DMS153 treated with DMSO at 0.1 percent for 48 hours (cell line): Measurements from ENCODE around the gene ENO1.

Experiments used
- DNase-seq: peaks from one replicate; lab custom pipeline; 2025; ENCODE audit not compliant: unreplicated experiment; lab: John Stamatoyannopoulos, UW

ENO1 gene

DNA sequence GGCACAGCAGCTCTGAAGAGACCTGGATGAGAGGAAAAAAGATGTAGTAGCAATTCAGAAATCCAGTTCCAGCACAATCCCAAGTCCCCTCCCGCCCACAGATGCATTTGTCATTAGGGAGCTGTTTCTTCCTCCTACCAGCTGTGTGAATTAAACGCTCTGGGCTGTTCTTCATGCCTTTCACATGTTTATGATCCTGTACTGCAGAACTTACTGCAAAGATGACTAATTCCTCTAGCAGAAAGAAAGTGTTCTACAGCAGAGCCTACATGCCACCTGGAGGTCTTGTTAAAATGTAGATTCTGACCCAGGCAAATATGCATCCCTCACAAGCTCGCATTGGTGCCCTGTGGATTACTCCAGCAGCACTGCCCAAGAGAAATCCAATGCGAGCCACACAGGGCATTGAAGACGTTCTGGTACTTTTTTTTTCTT is 6.5 kb downstream of the ENO1 start:
- no peak for DNase-seq

DNA sequence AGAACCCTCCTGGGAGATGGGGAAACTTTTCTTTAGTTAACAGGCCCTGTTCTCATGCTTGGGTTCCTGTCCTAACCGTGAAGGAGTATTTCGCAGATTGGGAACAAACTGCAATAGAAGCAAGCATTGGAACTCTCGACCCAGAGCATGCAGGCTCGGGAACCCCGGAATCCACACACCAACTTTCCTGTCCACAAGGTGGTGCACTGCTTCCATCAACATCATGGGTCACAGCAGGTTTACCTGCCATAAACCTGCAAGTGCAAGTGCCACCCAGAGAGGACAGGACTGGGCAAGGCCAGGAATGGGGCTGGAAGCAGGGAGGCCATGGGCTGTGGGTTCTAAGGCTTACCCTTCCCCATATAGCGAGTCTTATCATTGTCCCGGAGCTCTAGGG is 6.9 kb downstream of the ENO1 start:
- no peak for DNase-seq

DNA sequence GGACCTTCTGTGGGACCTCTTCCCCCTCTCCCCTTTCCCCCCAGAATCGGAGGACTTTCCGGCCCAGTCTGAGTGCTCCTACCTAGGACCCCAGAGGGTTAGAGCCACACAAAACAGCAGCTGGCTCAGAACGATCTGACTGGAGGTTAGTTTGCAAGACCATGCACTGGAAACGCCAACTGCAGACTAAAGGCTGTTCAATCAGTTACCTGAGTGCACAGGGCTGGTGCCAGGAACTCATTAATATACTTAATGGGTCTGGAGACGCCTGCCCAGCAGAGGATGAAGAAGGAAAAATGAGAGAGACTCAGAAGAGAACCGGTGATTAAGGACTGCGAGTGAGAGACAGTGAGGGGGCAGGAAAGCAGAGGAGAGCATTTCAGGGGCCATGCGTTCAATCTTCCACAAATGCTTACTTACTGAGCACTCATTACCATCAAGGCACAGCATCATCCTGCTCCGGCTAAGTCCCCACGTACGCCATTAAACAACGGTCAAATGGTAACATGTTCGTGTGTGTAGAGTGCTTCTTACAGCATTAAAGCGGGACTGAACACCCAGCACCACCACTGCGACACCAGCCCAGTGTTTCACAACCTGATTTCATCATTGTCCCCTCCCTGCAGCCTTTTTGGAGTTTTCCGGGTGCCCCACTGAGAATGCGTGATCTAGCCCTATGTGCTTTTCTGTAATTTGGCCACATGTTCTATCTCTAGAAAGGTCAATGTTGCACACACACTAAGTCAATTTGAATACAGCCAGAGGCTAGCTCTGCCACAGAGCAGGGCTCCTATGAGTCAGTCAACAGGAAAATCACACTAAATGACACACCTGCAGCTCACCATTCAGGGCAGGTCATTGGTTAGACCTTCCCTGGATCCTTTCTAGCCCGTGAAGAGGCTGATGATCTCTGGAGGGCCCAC is 7.6 kb downstream of the ENO1 start:
- DNase-seq, result no peak

DNA sequence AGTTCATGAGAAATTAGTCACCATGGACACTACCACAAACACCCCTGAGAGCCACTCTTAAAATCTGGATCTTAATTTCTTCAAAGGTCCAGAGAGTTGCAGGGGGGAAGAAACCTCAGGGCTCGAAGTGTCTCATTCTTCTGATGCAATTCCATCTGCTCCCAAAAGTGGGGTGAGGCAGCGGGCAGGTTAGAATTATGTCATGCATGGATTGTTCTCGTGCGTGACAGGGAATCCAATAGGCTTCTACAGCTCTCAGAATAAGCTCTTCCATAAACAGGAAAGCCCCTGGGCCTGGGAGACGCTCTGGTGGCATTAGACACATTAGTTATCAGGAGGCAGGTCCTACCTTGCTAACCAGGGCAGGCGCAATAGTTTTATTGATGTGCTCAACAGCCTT is 8.4 kb downstream of the ENO1 start:
- DNase-seq, result no peak

DNA sequence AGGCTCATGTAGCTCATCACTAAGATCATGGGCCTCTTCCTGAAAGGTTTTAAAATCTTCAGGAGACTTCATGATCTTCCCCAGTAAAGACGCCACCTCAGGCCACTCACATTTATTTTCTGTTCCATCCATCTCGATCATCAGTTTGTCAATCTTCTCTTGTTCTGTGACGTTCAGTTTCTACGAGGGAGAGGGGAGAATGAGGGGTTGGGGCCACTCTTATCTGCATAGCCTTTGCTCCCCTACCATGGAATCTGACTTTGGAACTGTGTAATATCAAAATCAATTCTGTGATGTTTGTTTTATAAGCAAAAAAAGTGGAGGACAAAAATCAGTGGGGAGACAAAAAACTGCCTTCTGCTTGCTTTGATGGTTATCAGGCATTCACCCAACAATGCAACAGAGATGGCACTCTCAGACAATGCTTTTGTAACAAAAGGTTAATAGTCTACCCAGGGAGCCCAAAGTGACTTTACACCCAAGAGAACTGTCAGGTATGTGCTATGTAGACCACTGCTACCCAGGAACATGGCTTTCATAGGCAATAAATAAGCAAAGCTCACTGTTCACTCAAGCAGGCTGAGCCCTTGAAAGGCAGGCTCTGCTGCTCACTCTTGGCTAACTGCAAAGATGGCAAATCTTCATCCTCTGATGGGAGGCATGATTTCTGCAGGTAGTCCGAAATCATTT is 10.5 kb downstream of the ENO1 start:
- no peak for DNase-seq

DNA sequence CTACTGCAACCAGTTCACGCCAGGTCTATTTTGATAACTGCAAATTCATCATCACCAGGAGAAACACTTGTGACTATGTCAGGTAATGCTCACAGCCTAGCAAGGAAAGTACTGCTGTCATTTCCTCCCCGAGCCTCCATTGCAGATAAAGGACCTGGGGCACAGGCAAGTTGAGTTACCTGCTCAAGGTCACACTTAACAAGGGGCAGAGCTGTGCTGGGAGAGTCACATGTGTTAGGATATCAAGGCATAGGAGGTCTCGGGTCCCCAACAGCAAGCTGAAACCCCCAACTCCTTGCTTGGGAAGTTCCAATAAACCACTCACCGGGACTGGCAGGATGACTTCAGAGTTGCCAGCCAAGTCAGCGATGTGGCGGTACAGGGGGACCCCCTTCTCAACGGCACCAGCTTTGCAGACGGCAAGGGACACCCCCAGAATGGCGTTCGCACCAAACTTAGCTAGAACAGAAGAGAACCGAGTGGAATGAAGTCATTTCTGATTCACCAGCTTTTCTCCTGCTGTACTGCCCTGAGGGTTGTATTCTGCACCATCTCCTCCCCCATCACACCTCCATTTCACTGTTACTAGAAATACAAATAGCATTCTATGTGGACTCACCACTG is 11.6 kb downstream of the ENO1 start:
- no peak for DNase-seq

DNA sequence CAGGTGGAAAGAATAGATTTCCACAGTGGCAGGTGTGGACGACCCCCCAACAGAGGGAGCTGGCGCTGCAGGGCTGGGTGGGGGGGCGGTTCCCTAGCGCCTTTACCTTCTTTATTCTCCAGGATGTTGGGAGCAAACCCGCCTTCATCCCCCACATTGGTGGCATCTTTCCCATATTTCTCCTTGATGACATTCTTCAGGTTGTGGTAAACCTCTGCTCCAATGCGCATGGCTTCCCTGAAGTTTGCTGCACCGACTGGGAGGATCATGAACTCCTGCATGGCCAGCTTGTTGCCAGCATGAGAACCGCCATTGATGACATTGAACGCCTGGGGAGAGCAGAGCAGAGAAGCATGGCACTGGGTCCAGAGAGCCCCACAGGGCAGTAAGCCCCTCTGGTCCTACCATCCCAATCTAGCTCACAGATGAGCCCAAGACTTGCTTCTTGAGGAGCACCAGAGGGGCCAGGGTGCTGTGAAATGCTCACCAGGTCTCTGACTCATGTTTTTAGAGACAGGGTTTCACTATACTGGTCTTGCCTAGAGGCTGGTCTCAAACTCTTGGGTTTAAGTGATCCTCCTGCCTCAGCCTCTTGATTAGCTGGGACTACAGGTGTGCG is 12.2 kb downstream of the ENO1 start:
- DNase-seq, result no peak

DNA sequence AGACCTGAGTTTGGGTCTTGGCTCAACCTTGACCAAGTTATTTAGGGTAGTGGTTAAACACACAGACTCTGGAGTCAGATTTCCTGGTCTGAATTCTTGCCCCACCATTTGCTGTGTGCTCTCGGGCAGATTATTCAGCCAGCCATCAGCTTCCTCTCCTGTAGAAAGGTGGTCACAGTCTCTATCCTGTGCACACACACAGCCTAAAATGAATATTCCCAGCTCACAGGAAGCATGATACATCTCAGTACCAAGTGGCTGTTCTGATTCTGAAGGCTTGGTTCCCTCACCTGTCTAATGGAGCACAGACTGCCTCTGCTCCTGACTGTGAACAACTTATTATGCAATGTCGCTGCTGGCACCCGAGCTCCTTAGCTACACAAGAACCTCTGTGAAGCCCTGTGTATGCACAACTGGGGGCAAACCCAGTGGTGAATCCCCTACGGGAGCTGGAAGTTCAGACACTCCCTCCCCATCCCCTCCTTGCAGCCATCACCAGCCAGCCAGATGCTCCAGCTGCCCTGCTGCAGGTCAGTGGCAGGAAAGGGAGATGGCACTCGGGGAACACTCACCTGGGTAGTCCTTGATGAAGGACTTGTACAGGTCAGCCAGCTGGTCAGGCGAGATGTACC is 13.7 kb downstream of the ENO1 start:
- no peak for DNase-seq

DNA sequence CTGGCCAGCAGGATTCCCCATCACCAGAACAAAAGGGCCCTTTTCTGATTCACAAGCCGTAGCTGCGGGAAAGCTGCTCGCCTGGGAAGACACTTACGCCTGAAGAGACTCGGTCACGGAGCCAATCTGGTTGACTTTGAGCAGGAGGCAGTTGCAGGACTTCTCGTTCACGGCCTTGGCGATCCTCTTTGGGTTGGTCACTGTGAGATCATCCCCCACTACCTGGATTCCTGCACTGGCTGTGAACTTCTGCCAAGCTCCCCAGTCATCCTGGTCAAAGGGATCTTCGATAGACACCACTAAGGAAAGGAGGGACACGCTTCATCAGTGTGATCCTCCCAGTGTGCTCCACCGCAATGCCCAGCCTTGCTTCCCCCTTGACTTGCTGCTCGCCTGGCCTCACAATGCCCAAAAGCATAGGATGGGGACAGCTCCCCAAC is 14.7 kb downstream of the ENO1 start:
- DNase-seq, result no peak

DNA sequence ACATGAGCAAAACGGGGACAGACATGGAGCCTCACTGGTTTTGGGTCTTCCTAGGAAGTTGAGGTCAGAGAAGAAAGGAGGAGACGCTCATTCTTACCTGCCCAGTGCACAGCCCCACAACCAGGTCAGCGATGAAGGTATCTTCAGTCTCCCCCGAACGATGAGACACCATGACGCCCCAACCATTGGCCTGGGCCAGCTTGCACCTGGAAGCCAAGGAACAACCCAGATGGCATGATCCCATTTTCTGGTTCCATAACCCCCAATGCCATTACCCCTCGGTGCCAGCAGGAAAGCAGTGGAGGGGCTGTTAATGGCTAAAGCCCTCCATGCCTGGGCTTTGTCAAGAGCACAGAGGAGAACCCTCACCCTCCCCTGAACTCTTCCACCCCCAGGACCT is 15.3 kb downstream of the ENO1 start:
- DNase-seq, result no peak

DNA sequence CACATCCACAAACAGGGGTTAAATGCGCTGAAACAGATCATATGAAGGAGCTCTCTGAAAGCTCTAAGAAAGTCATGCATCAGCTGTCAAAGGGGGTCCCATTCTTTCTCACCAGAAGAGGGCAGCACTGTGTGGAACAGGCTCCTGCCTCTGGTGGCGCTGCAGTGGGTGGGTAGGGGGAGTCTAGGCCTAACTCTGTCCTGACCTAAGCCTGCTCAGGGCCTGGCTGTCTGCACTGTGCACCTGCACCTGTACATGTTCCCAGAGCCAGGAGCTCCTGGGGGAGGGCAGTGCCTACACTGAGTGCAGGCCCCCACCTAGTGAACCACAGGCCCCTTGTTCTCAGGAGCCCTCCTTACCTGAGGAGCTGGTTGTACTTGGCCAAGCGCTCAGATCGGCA is 16.0 kb downstream of the ENO1 start:
- DNase-seq, result no peak

DNA sequence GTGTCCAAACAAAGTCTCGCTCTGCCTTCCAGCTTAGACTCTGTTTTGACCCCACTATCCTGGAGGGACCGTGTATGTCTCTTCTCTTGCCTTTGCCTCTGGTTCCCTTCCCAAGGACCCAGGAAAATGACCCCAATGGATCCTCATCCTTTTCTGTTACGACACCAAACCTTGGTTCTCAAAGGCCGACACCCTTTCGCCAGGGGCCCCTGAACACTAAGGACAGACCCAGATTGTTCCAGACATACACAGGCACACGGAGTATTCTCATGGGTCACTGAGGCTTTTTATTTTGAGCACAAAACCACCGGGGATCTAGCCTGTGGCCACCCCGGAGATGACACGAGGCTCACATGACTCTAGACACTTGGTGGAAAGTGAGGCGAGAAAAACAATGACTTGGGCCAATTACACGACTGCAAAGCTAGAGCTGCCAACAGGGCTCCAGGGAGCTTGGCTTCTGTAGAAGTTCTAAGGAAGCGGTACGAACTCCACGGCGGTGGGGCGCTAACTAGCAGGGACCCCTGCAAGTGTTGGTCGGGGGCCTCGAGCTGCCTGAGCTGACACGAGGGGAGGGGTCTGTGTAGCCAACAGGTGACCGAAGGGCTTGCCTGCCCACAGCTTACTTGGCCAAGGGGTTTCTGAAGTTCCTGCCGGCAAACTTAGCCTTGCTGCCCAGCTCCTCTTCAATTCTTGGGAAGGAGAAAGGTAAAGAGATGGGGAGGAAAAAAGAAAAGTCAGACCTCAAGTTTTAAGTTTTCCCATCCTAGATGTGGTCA is 17.6 kb downstream of the ENO1 start:
- no peak for DNase-seq

DNA sequence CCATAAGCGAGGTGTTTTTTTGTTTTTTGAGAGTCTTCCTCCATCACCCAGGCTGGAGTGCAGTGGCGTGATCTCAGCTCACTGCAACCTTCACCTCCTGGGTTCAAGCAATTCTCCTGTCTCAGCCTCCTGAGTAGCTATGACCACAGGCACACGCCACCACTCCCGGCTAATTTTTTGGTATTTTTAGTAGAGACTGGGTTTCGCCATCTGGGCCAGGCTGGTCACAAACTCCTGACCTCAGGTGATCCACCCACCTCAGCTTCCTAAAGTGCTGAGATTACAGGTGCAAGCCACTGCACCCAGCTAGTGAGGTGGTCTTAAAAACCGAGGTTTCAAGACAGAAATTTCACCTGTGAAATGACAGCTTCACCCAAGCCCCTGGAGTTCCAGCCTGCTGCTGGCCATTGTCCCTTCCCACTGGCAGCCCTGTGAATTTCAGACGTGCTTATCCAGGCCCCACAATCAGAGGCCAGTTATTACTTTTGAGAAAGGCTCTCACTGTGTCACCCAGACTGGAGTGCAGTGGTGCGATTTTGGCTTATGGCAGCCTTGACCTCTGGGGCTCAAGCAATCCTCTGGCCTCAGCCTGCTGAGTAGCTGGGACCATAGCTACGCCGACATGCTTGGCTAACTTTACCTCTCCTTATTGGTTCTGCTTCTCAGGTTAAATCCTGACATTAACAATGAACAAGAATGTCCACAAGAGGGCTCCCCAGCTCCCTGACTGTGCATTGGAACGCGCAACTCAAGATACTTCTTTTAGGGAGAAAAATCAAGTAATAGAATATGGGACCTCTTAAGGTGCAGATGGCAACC is 19.4 kb downstream of the ENO1 start:
- peak; percentile 70 for DNase-seq

DNA sequence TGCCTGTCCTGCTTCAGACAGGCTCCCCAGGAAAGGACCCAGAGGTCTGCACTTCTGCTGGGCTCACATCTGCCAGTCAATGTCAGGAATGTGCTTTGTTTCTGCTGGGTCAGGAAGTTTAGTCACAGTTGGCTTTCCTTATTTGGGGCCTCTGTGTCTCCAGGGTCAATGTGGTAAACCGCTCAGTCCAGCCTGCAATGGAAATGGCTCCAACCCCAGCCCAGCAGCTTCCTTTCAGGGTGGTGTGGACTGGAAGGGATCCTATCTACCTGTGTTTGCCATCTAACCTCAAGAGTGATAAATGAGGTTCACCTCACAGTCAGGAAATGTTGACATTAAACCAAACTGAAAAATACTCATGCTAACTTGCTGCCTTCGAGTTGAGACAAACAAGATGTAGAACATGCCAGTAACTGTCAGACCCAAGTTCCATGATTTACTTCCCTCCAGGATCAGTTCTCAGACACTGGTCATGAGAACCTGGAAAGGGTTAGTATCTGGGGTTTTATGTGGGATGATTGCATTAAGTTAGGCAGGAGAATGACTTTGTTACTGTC is 20.3 kb downstream of the ENO1 start:
- no peak for DNase-seq

DNA sequence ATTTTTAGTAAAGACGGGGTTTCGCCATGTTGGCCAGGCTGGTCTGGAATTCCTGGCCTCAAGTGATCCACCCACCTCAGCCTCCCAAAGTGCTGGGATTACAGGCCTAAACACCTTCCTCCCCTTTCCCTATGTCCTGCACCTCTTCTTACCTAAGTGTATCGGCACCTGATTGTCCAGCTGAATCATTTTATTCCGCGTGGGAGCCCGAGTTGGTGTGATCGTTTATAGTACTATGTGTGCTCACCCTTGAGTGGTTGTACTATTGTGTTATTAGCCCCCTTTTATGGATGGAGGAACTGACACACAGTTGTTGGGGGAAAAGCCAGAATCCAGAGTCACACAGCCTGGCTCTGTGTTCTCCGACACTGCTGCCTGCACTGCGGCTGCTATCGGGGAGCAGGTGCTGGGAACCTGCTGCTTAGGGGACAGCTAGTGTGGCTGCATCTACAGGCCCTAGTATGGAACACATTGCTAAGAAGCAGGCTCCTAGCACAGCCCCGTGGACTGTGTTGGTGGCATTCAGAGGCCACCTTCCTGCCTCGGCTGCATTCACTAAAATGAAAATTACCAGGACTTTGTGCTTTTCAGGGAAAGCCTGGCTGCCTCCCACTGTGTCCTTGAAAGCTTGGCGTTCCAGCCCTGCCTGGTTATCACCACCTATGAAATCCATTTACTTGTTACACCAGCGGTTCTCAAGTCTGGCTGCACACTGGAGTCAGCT is 21.6 kb downstream of the ENO1 start:
- DNase-seq, result no peak

DNA sequence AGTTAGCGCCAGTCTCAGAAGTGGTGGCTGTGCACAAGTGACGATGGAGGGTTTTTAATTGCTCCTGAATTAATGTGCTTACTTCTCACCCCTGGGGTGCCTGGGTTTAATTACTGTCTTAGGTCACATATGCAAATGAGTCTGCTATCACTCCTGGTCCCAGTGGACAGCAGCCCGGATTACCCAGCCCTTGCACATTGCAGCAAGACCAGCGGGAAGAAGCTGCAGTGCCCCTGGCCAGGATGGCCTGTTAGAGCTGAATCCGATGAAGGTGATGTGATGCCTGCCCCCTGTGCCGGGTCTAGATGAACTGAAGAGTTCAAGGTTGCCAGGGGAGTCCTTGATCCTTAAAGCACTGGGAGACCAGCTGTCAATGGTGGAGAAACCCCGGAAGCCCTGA is 24.2 kb downstream of the ENO1 start:
- DNase-seq, result no peak

DNA sequence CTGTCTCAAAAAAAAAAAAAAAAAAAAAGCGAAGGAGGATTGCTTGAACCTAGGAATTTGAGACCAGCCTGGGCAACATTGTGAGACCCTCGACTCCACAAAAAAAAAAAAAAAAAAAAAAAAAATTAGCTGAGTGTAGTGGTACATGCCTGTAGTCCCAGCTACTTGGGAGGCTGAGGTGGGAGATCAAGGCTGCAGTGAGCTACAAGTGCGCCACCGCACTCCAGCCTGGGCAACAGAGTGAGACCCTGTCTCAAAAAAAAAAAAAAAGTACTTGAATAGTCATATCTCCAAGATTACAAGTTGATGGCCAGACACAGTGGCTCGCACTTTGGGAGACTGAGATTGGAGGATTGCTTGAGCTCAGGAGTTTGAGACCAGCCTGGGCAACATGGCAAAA is 27.4 kb downstream of the ENO1 start:
- no peak for DNase-seq

DNA sequence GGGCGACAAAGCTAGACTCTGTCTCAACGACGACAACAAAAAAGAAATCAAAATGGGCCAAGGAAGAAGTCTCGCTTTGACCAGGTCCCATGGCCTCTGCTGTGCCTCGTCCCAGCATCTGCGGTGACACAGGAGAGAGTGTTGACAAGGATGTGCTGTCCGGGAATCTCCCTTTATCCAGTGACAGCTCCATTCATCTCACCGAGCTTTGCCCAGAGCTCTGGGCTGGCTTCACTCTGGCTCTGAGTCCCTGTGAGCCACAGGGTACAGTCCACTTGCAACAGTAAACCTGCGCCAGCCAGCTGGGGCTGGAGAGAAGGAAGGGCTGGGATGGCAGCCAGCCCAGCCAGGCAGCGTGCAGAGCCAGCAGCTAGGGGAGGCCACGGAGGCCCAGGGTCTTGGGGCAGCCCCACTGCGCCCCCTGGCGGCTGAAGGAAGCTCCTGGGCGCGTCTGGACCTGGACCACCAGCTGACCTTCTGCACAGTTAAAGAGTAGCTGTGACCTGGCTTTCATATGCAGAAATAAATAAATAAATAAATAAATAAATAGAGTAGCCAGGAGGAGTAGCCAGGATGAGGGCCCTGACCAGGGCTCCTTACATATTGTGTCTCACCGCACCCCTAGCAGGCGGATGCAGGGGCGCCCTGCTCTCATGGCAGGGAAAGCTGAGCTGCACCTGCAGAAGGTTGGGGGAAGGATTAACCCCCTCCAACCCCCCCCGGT is 29.7 kb downstream of the ENO1 start:
- peak; percentile 99 for DNase-seq
